PC-9 (cell line): Measurements from ENCODE around the gene ADAMTS3. TPM values are rescaled to one million over a fixed set of nuclear protein-coding genes. Genes with fewer than 3 reads are reported as not detected.

Source experiments
- BruUV-seq: library from RNA; stranded (reverse); fragments of 400-500 nt; replicated peaks from 2 replicates; lab custom pipeline; 2021; lab: Mats Ljungman, UMichigan
- CTCF ChIA-PET: fragments of 300-600 bp; sonication (Branson Sonifier 250); formaldehyde crosslinking; loops from one replicate; lab custom pipeline; 2022; ENCODE audit warnings: antibody characterized with exemption; lab: Charles Lee
- POLR2A ChIA-PET: fragments of 300-600 bp; sonication (Branson Sonifier 250); formaldehyde crosslinking; loops from one replicate; lab custom pipeline; 2022; ENCODE audit warnings: antibody characterized with exemption; ENCODE audit not compliant: unreplicated experiment; lab: Charles Lee
- DNase-seq, 2 experiments: peaks; one replicate each; pipeline versions ENCODE4 v3.0.0 to v3.0.0-alpha.2; 2015 to 2022; ENCODE audit warnings: mixed read lengths in 1 of 2
- H2AFZ ChIP-seq: fragments of 200-600 bp; sonication (generic); 2 replicates; pipeline ENCODE4 v1.8.1; 2017; ENCODE audit warnings: antibody characterized with exemption
- H3F3A ChIP-seq: fragments of 200-600 bp; sonication (generic); 2 replicates; pipeline ENCODE4 v1.8.1; 2017; ENCODE audit warnings: antibody characterized with exemption, mild to moderate bottlenecking, low read depth; ENCODE audit not compliant: insufficient read depth
- H3K27ac ChIP-seq: fragments of 200-600 bp; sonication (generic); 2 replicates; pipeline ENCODE4 v1.6.1; 2016; ENCODE audit warnings: mixed run types
- H3K27me3 ChIP-seq: fragments of 200-600 bp; sonication (generic); 2 replicates; pipeline ENCODE4 v1.6.1; 2016; ENCODE audit warnings: low read depth, mixed run types; ENCODE audit not compliant: insufficient read depth
- H3K36me3 ChIP-seq: fragments of 200-600 bp; sonication (generic); 2 replicates; pipeline ENCODE4 v1.6.1; 2016; ENCODE audit warnings: low read depth, mixed run types
- H3K4me1 ChIP-seq: fragments of 200-600 bp; sonication (generic); replicated peaks from 2 replicates; pipeline ENCODE4 v1.6.1; 2016; ENCODE audit warnings: mixed run types; ENCODE audit not compliant: insufficient read depth
- H3K4me2 ChIP-seq: fragments of 200-600 bp; sonication (generic); 2 replicates; pipeline ENCODE4 v1.6.1; 2017; ENCODE audit warnings: mixed run types
- H3K4me3 ChIP-seq: fragments of 200-600 bp; sonication (generic); 2 replicates; pipeline ENCODE4 v1.6.1; 2016; ENCODE audit warnings: mixed run types
- H3K79me2 ChIP-seq: fragments of 200-600 bp; sonication (generic); 2 replicates; pipeline ENCODE4 v1.6.1; 2017; ENCODE audit warnings: low read depth, mixed run types
- H3K9me2 ChIP-seq: fragments of 200-600 bp; sonication (generic); 2 replicates; pipeline ENCODE4 v1.8.1; 2017; ENCODE audit warnings: mild to moderate bottlenecking; ENCODE audit not compliant: insufficient read depth
- H3K9me3 ChIP-seq: fragments of 200-600 bp; sonication (generic); 2 replicates; pipeline ENCODE4 v1.8.1; 2016; ENCODE audit warnings: low read depth; ENCODE audit not compliant: insufficient read depth
- H4K20me1 ChIP-seq: fragments of 200-600 bp; sonication (generic); 2 replicates; pipeline ENCODE4 v1.8.1; 2017; ENCODE audit not compliant: insufficient read depth
- CTCF ChIP-seq: fragments of 200-600 bp; sonication (generic); conservative IDR thresholded peaks from 2 replicates; pipeline ENCODE4 v1.6.1; 2017; ENCODE audit warnings: mixed run types, antibody characterized with exemption, mild to moderate bottlenecking, moderate library complexity
- EZH2 ChIP-seq: fragments of 200-600 bp; sonication (generic); IDR thresholded peaks from 2 replicates; pipeline ENCODE4 v1.8.0; 2017; ENCODE audit warnings: antibody characterized with exemption, low read depth
- intact Hi-C: fragments of 100-400 bp; cut with micrococcal nuclease; formaldehyde crosslinking; loops from one replicate; pipeline ENCODE4 v1.10.0; 2022; ENCODE audit not compliant: unreplicated experiment
- total RNA-seq: library from RNA; stranded (reverse); gene quantifications from 2 replicates; pipeline ENCODE4 v1.2.3, GENCODE V29; 2021

The ADAMTS3 gene
- total RNA-seq, 1 experiment from 2014 or later: 0.76 TPM

- Histone ChIP-seq H3K27ac (no peak overlapping the region), H3K79me2 (no peaks in the 10 kb centered on the region), H3K9me2 (no peaks in the 10 kb centered on the region), H3K27me3 (no peaks in the 10 kb centered on the region), H3K4me3 (no peak overlapping the region), H3K36me3 (no peaks in the 10 kb centered on the region), H3K4me1 (no peaks in the 10 kb centered on the region), H4K20me1 (no peaks in the 10 kb centered on the region), H3F3A (no peaks in the 10 kb centered on the region), H3K4me2 (no peak overlapping the region), H3K9me3 (no peaks in the 10 kb centered on the region), H2AFZ (no peak overlapping the region)
- CTCF ChIA-PET: no interaction called here
- TF ChIP-seq EZH2 (no peak), CTCF (no peak)
- no TSS peak for BruUV-seq
- intact Hi-C loops: no loop called here
- DNase-seq: no peak
- POLR2A ChIA-PET: no interaction called here
Observed at GRCh38 chr4:72424006-72424405, 145.0 kb downstream of the ADAMTS3 start.

DNA sequence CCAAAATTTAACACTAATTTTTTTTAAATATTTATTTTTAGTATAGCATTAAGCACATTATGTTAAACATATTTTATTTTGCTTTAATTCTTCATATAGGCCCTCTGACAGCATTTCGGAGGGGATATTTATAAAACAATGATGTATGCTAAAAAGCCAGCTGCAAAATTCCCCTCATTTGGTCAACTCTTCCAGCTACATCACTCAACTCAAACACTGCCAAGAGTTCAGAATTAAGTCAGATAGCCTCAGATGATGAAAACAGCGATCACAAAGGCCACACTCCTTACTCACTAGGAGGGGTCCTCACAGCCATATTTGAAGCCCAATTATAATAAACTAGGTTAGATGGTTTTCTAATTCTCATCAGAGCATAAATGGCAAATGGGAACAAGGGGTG lies 146.6 kb downstream of the ADAMTS3 start:
- intact Hi-C loops: no loop called here
- no TSS peak for BruUV-seq
- Histone ChIP-seq H3F3A (no peaks in the 10 kb centered on the region), H3K27ac (no peak overlapping the region), H3K4me2 (no peak overlapping the region), H3K27me3 (no peaks in the 10 kb centered on the region), H3K9me3 (no peaks in the 10 kb centered on the region), H3K4me3 (no peak overlapping the region), H3K79me2 (no peaks in the 10 kb centered on the region), H3K36me3 (no peaks in the 10 kb centered on the region), H2AFZ (no peak overlapping the region), H3K4me1 (no peaks in the 10 kb centered on the region), H4K20me1 (no peaks in the 10 kb centered on the region), H3K9me2 (no peaks in the 10 kb centered on the region)
- TF ChIP-seq EZH2: no peak
- no peak for TF ChIP-seq CTCF
- ChIA-PET CTCF (no interaction called here), POLR2A (no interaction called here)
- no peak for DNase-seq

DNA sequence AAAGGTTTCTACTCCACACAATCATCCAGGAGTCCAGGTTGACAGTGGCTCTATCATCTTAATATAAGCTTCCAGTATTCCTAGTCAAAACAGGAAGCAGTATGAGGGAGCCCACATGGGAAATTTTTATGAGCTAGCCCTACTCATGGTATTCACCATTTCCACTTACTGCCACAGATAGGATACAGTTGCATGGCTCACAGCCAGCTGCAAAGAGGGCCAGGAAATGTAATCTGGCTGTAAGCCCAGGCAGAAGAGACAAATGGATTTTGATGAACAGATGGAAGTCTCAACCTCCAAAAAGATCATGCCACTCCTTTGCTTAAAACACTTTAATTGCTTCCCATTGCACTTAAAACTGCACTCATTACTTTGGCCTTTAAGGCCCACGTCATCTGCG lies 150.6 kb downstream of the ADAMTS3 start:
- no peaks in the 10 kb centered on the region for H3K79me2 ChIP-seq
- ChIA-PET CTCF (interaction anchor here (0.8 kb wide), 1 partner anchor 116 kb away, joined by 3 read pairs; no protein-coding TSS in a partner anchor), POLR2A (no interaction called here)
- H3K9me3 ChIP-seq: no peaks in the 10 kb centered on the region
- intact Hi-C loops: no loop called here
- no peak for TF ChIP-seq CTCF
- TF ChIP-seq EZH2: no peak
- H3K27ac ChIP-seq: no peak overlapping the region
- H4K20me1 ChIP-seq: no peaks in the 10 kb centered on the region
- H3K9me2 ChIP-seq: no peaks in the 10 kb centered on the region
- no peaks in the 10 kb centered on the region for H3K4me1 ChIP-seq
- H3F3A ChIP-seq: no peaks in the 10 kb centered on the region
- no peak overlapping the region for H2AFZ ChIP-seq
- H3K27me3 ChIP-seq: no peaks in the 10 kb centered on the region
- H3K4me3 ChIP-seq: no peak overlapping the region
- no peaks in the 10 kb centered on the region for H3K36me3 ChIP-seq
- BruUV-seq: no TSS peak
- no peak for DNase-seq
- H3K4me2 ChIP-seq: no peak overlapping the region
